Endothelial cell of umbilical vein (primary cell): ENCODE results near the gene ZNF667. TPM values are rescaled to one million over a fixed set of nuclear protein-coding genes. Genes with fewer than 3 reads are reported as not detected.

Experiments used
- BruUV-seq: library from RNA; stranded (reverse); fragments of 400-500 nt; replicated peaks from 2 replicates; lab custom pipeline; 2021; lab: Mats Ljungman, UMichigan
- CTCF ChIA-PET: fragments of 300-600, 350-600 bp; sonication (Branson Sonifier 250); formaldehyde crosslinking; loops from one replicate; lab custom pipeline; 2021; ENCODE audit warnings: antibody characterized with exemption, inconsistent platforms; lab: Charles Lee
- POLR2A ChIA-PET: fragments of 300-600, 350-600 bp; sonication (Branson Sonifier 250); formaldehyde crosslinking; loops from one replicate; lab custom pipeline; 2021; ENCODE audit warnings: antibody characterized with exemption, inconsistent platforms; lab: Charles Lee
- DNase-seq: peaks from one replicate; pipeline ENCODE4 v3.0.0-alpha.2; 2011; ENCODE audit warnings: low read depth, low spot score
- FAIRE-seq: peaks from 2 replicates; lab custom pipeline; 2011; peaks lifted over from hg19 to GRCh38; lab: Jason Lieb, UNC
- H2AFZ ChIP-seq: 2 replicates; pipeline ENCODE4 v1.6.0; 2012; ENCODE audit warnings: low read depth, low read length, control low read depth, inconsistent platforms
- H3K27ac ChIP-seq: 2 replicates; pipeline ENCODE4 v1.5.1; 2011; ENCODE audit warnings: low read depth, mild to moderate bottlenecking, control low read depth, low read length, moderate library complexity; ENCODE audit not compliant: insufficient read depth
- H3K27me3 ChIP-seq, 2 experiments: 2 replicates each; pipeline versions ENCODE4 v1.6.0 to v1.6.1; 2011; ENCODE audit warnings: low read length in 2 of 2, mixed read lengths in 1 of 2; ENCODE audit not compliant: control insufficient read depth in 2 of 2, insufficient read depth in 2 of 2
- H3K36me3 ChIP-seq, 2 experiments: 2 replicates in 1 of 2; 3 replicates in 1 of 2; pipeline ENCODE4 v1.5.1; 2011; ENCODE audit warnings: low read length in 2 of 2, mild to moderate bottlenecking in 1 of 2, moderate library complexity in 1 of 2; ENCODE audit not compliant: control insufficient read depth in 2 of 2, insufficient read depth in 2 of 2; ENCODE audit errors: extremely low read depth in 1 of 2
- H3K4me1 ChIP-seq: 3 replicates; pipeline ENCODE4 v1.5.1; 2011; ENCODE audit warnings: mild to moderate bottlenecking, low read length; ENCODE audit not compliant: control insufficient read depth, insufficient read depth; ENCODE audit errors: extremely low read depth
- H3K4me2 ChIP-seq: 2 replicates; pipeline ENCODE4 v1.6.1; 2011; ENCODE audit warnings: low read length, control low read depth, mixed read lengths; ENCODE audit not compliant: insufficient read depth
- H3K4me3 ChIP-seq, 3 experiments: fragments of 200-600 bp in 1 of 3; sonication (generic), shearing (Covaris generic) in 1 of 3; replicated peaks in 1 of 3; 2 replicates each; pipeline ENCODE4 v1.5.1; 2011 to 2016; ENCODE audit warnings: control low read depth in 3 of 3, low read length in 3 of 3, mild to moderate bottlenecking in 2 of 3, inconsistent platforms in 1 of 3, low read depth in 1 of 3, moderate library complexity in 1 of 3; ENCODE audit not compliant: insufficient read depth in 1 of 3
- H3K79me2 ChIP-seq: 2 replicates; pipeline ENCODE4 v1.6.0; 2012; ENCODE audit warnings: low read length, inconsistent platforms; ENCODE audit not compliant: control insufficient read depth, insufficient read depth
- H3K9ac ChIP-seq: replicated peaks from 2 replicates; pipeline ENCODE3; 2011; ENCODE audit warnings: low read length, control low read depth; ENCODE audit not compliant: insufficient read depth; ENCODE audit errors: extremely low read depth
- H3K9me1 ChIP-seq: replicated peaks from 3 replicates; pipeline ENCODE4 v1.6.0; 2011; ENCODE audit warnings: mild to moderate bottlenecking, low read length; ENCODE audit not compliant: control insufficient read depth, insufficient read depth; ENCODE audit errors: extremely low read depth
- H3K9me3 ChIP-seq: replicated peaks from 2 replicates; pipeline ENCODE4 v1.5.1; 2012; ENCODE audit warnings: low read length, inconsistent platforms; ENCODE audit not compliant: control insufficient read depth, insufficient read depth
- H4K20me1 ChIP-seq: replicated peaks from 2 replicates; pipeline ENCODE3; 2011; ENCODE audit warnings: mild to moderate bottlenecking, low read length; ENCODE audit not compliant: control insufficient read depth, insufficient read depth; ENCODE audit errors: extremely low read depth
- CTCF ChIP-seq, 2 donors: IDR thresholded peaks; 1 replicate in 1 of 2; 2 replicates in 1 of 2; pipeline ENCODE4 v1.5.1; 2011; ENCODE audit warnings: low read length in 2 of 2, mild to moderate bottlenecking in 2 of 2, moderate library complexity in 2 of 2, control low read depth in 1 of 2, inconsistent platforms in 1 of 2, low read depth in 1 of 2; ENCODE audit not compliant: insufficient read depth in 1 of 2; ENCODE audit errors: extremely low read depth in 1 of 2
- EZH2 ChIP-seq: IDR thresholded peaks from 2 replicates; pipeline ENCODE4 v1.6.1; 2012; ENCODE audit warnings: borderline replicate concordance, low read depth, mild to moderate bottlenecking, moderate library complexity, low read length, inconsistent platforms; ENCODE audit not compliant: severe bottlenecking
- FOS ChIP-seq: IDR thresholded peaks from 2 replicates; pipeline ENCODE4 v1.6.1; 2011; ENCODE audit warnings: mild to moderate bottlenecking, low read length, moderate library complexity, borderline replicate concordance; ENCODE audit not compliant: insufficient read depth
- JUN ChIP-seq: IDR thresholded peaks from 2 replicates; pipeline ENCODE4 v1.6.1; 2011; ENCODE audit warnings: borderline replicate concordance, low read depth; ENCODE audit not compliant: insufficient read length, insufficient read depth
- MAX ChIP-seq: IDR thresholded peaks from 2 replicates; pipeline ENCODE4 v1.6.1; 2011; ENCODE audit not compliant: insufficient read depth, insufficient read length
- MYC ChIP-seq: IDR thresholded peaks from one replicate; pipeline ENCODE4 v1.6.1; 2011; ENCODE audit warnings: mild to moderate bottlenecking, low read depth, low read length
- POLR2A ChIP-seq: IDR thresholded peaks from 2 replicates; pipeline ENCODE4 v1.6.1; 2012; ENCODE audit warnings: low read depth, mild to moderate bottlenecking, control low read depth, low read length
- POLR2AphosphoS5 ChIP-seq: IDR thresholded peaks from 2 replicates; pipeline ENCODE4 v1.6.1; 2012; ENCODE audit warnings: low read depth, mild to moderate bottlenecking, control low read depth, low read length, moderate library complexity; ENCODE audit not compliant: insufficient read depth
- dilution Hi-C: fragments of 300-500 bp; cut with MboI; formaldehyde crosslinking; loops from one replicate; pipeline ENCODE4 v1.15.0; 2019; ENCODE audit warnings: low sequenced_read_pairs; ENCODE audit not compliant: extremely low pct_ligation_motif_present
- intact Hi-C: fragments of 100-400 bp; cut with micrococcal nuclease; formaldehyde crosslinking; loops from one replicate; pipeline ENCODE4 v1.10.0; 2022
- polyA plus RNA-seq, 4 experiments: library from polyadenylated mRNA; depleted of rRNA in 3 of 4; stranded (reverse) in 3 of 4; unstranded in 1 of 4; fragments of >200 nt; gene quantifications; 2 replicates each; pipeline versions ENCODE4 v1.2.1 to v1.2.3, GENCODE V29; 2011 to 2012; ENCODE audit warnings: missing spikeins in 1 of 4
- total RNA-seq: library from RNA; stranded (reverse); gene quantifications from 2 replicates; pipeline ENCODE4 v1.2.3, GENCODE V29; 2021

Gene ZNF667
- total and polyA plus RNA-seq, 2 donors (not counting 3 experiments of a cell fraction or from before 2014, with no cell fraction given), result 0.35 to 1.3 TPM

- H4K20me1 ChIP-seq, result no peaks in the 10 kb centered on the region
These were observed 76.7 kb downstream of the ZNF667 start for GRCh38 chr19:56400485-56400884.

More at GRCh38 chr19:56400485-56400884, 76.7 kb downstream of the ZNF667 start:
- TF ChIP-seq MYC, result no peak
- no peak for TF ChIP-seq POLR2AphosphoS5
- no peak for TF ChIP-seq JUN
- TF ChIP-seq MAX, result no peak
- no peak for TF ChIP-seq POLR2A
- no peak for TF ChIP-seq FOS
- TF ChIP-seq EZH2, result no peak
- TF ChIP-seq CTCF (IDR thresholded peaks at IDR 0.05; ENCODE audit: extremely low read depth in 1 of 2, insufficient read depth in 1 of 2, low read depth in 1 of 2, low read length in 2 of 2), result no peak
- CTCF ChIA-PET, result no interaction called here
- H3K4me2 ChIP-seq, result no peak overlapping the region
- POLR2A ChIA-PET, result no interaction called here
- dilution Hi-C loops (no loop called here), intact Hi-C loops (loop anchor here (10.0 kb wide), 1 partner anchor 164 kb away; the partner anchor contains the start of gene ZNF470)
- H3K27ac ChIP-seq, result no peak overlapping the region
- H3K9me3 ChIP-seq, result peaks cover 2% of the 10 kb centered on the region
- no peak overlapping the region for H2AFZ ChIP-seq
- H3K27me3 ChIP-seq, result no peaks in the 10 kb centered on the region
- peaks cover 8% of the 10 kb centered on the region for H3K4me1 ChIP-seq
- FAIRE-seq, result no peak
- H3K9ac ChIP-seq, result no peak overlapping the region
- no peak overlapping the region for H3K4me3 ChIP-seq
- no peaks in the 10 kb centered on the region for H3K79me2 ChIP-seq
- no peak for DNase-seq
- no peaks in the 10 kb centered on the region for H3K9me1 ChIP-seq
- H3K36me3 ChIP-seq, result no peaks in the 10 kb centered on the region
- no TSS peak for BruUV-seq
